Mucosa of descending colon (tissue), 3 donors: ENCODE data around the gene ZMYM5. TPM values are rescaled to one million over a fixed set of nuclear protein-coding genes. Genes with fewer than 3 reads are reported as not detected.
"Not testable (repeated sequence)": the region's sequence is repeated elsewhere in the genome, so short reads cannot be mapped to it uniquely, and the experiment has no call there.

Experiments used
- ATAC-seq: fragments of 200-7000 bp; cut with Tn5 transposase; one replicate; pipeline ENCODE4 v1.9.1; 2020; ENCODE audit warnings: mild to moderate bottlenecking, moderate library complexity
- DNase-seq, 3 donors: peaks; one replicate each; pipeline ENCODE4 v3.0.0-alpha.2; 2020
- H3K36me3 ChIP-seq: fragments of 200-600 bp; one replicate; pipeline ENCODE4 v1.8.0; 2021; ENCODE audit warnings: low read depth, mild to moderate bottlenecking
- H3K4me1 ChIP-seq: fragments of 200-600 bp; one replicate; pipeline ENCODE4 v1.8.0; 2021; ENCODE audit warnings: low read depth, mild to moderate bottlenecking
- H3K4me3 ChIP-seq: fragments of 200-600 bp; one replicate; pipeline ENCODE4 v1.8.0; 2021; ENCODE audit warnings: mild to moderate bottlenecking
- H3K9me3 ChIP-seq: fragments of 200-600 bp; one replicate; pipeline ENCODE4 v1.8.0; 2021; ENCODE audit warnings: mild to moderate bottlenecking
- intact Hi-C, 2 donors: fragments of 100-400 bp; cut with DNase I in 1 of 2; cut with micrococcal nuclease in 1 of 2; formaldehyde crosslinking; loops; one replicate each; pipeline versions ENCODE4 v1.11.0 to v1.11.1; 2022; cut with DNase I, micrococcal nuclease
- long read RNA-seq, 2 donors: library from polyadenylated mRNA; unstranded; transcript quantifications; one replicate each; pipeline ENCODE4 v2.0.0, GENCODE V29; 2019 to 2021
- total RNA-seq, 3 donors: library from RNA; stranded (reverse); fragmentation: NEBNext Ultra II Directional in 2 of 3; extraction: Animal tissue kit (Norgen Biotek cat#: 25700) in 2 of 3; gene quantifications; one replicate each; pipeline versions ENCODE4 v1.2.1 to v1.2.4, GENCODE V29; 2021 to 2023
- TF ChIP-seq, protein P1 (sequence below): fragments of 200-600 bp; IDR thresholded peaks from one replicate; pipeline ENCODE4 v1.8.0; 2022; ENCODE audit warnings: antibody characterized with exemption, mild to moderate bottlenecking
- donor health status: DM: no; HTN: no; CAD: no; lungs with moderate emphysema.
- donor health status: DM: no; HTN: no; CAD: no.
- donor health status: DM: no; HTN: yes; CAD: no.

Gene ZMYM5
- total RNA-seq: 10 to 100 TPM in 1 of 3 donors, 1 to 10 TPM in 2; 7.4 to 13.9 (median 9.2) TPM
- long read RNA-seq, donor 1, partial matches to known transcripts: 0 of 10 reads
- long read RNA-seq, donor 1, other reads (novel, unspliced or antisense): 6 of 10 reads
- long read RNA-seq, donor 2, partial matches to known transcripts: 0 of 7 reads
- long read RNA-seq, donor 2, other reads (novel, unspliced or antisense): 6 of 7 reads

GRCh38 chr13:19863323-19864023 is at the start of gene ZMYM5:
Gene ZMYM5, minus strand, starts transcription at chr13:19863649. Its CDS starts 11,469 bp downstream, at chr13:19852180.
- TF ChIP-seq, protein P1, sequence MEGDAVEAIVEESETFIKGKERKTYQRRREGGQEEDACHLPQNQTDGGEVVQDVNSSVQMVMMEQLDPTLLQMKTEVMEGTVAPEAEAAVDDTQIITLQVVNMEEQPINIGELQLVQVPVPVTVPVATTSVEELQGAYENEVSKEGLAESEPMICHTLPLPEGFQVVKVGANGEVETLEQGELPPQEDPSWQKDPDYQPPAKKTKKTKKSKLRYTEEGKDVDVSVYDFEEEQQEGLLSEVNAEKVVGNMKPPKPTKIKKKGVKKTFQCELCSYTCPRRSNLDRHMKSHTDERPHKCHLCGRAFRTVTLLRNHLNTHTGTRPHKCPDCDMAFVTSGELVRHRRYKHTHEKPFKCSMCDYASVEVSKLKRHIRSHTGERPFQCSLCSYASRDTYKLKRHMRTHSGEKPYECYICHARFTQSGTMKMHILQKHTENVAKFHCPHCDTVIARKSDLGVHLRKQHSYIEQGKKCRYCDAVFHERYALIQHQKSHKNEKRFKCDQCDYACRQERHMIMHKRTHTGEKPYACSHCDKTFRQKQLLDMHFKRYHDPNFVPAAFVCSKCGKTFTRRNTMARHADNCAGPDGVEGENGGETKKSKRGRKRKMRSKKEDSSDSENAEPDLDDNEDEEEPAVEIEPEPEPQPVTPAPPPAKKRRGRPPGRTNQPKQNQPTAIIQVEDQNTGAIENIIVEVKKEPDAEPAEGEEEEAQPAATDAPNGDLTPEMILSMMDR: no peak

DNA sequence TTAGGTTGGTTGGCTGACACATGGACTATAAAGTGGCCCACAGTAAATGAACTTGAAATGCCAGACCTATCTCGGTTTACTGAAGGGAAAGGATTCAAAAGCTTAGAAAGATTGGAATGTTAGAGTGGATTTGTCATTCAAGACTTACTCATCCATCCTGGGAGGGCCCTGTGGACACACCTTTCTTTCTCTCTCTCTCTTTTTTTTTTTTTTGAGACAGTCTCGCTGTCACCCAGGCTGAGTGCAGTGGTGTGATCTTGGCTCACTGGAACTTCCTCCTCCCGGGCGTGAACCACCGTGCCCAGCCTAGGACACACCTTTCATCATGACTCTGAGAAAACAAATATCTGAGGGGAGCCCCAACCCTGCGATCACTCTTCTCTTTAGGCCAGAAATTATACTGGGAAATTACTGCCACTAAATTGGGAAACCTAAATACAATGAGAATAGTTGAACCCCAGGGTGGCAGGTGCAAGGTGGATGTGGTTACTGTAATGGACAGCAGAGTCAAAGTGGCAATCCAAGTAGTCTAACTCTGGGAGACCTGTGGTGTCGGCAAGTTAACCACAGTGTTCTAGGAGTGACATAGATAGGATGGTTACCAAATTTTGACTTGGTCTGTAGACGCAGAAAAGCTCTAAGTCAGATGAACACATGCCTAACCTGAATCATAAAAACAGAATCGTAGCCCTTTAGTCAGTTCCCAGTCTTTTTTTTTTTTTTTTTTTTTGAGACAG is 47.1 kb upstream of the ZMYM5 start:
- Histone ChIP-seq H3K4me1 (no peaks in the 10 kb centered on the region), H3K4me3 (no peak overlapping the region), H3K36me3 (no peaks in the 10 kb centered on the region), H3K9me3 (no peaks in the 10 kb centered on the region)
- intact Hi-C loops: no loop called here
- TF ChIP-seq, protein P1: no peak
- ATAC-seq: peak; percentile 94
- DNase-seq: peak in 2 of 3 donors; percentile 40 to 43

More at GRCh38 chr13:19863323-19864023, at the start of gene ZMYM5:
- Histone ChIP-seq H3K36me3 (no peaks in the 10 kb centered on the region), H3K4me1 (peaks cover 18% of the 10 kb centered on the region), H3K9me3 (no peaks in the 10 kb centered on the region), H3K4me3 (peak within 1 kb of the TSS; percentile 81)
- DNase-seq (peak; percentile 97 to 99 (median 99)), ATAC-seq (peak; percentile 93)
- intact Hi-C loops: no loop called here

GRCh38 chr13:19908350-19908986 is 45.0 kb upstream of the ZMYM5 start:
- DNase-seq (no peak), ATAC-seq (no peak)
- Histone ChIP-seq H3K9me3 (no peaks in the 10 kb centered on the region), H3K4me3 (no peak overlapping the region), H3K36me3 (no peaks in the 10 kb centered on the region), H3K4me1 (no peaks in the 10 kb centered on the region)
- intact Hi-C loops: no loop called here
- TF ChIP-seq, protein P1: no peak

DNA sequence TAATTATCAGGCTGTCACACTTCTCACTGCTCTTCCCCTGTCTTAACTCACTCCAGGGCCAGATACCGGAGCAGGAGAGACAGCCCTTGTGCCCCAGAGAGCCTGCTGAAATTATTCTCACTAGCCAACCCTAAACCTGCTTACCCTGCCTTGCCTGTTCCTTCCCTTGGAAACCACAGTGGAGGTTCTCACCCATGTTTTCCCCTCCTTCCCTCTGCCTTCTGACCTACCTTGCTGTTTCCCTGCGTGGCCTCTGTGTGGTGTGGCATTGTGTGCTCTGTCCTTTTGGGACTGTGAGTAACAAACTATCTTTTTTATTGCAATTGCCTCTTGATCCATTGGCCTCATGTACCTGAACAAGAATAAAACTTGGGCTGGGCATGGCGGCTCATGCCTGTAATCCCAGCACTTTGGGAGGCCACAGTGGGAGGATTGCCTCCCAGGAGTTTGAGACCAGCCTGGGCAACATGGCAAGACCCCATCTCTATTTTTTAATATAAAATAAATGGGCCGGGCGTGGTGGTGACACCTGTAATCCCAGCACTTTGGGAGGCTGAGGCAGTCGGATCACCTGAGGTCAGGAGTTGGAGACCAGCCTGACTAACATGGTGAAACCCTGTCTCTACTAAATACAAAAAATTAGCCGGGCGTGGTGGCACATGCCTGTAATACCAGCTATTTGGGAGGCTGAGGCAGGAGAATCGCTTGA is 42.2 kb upstream of the ZMYM5 start:
- H3K4me3 ChIP-seq, H3K36me3 ChIP-seq, intact Hi-C loops, DNase-seq, H3K4me1 ChIP-seq, H3K9me3 ChIP-seq: not testable (repeated sequence)
- peak; percentile 67 for ATAC-seq

- no peaks in the 10 kb centered on the region for H3K4me1 ChIP-seq
- H3K9me3 ChIP-seq: no peaks in the 10 kb centered on the region
- no peaks in the 10 kb centered on the region for H3K36me3 ChIP-seq
- TF ChIP-seq, protein P1: no peak
- no peak for ATAC-seq
- intact Hi-C loops: no loop called here
- no peak overlapping the region for H3K4me3 ChIP-seq
- DNase-seq: no peak
Observed at GRCh38 chr13:19890030-19890429, 26.6 kb upstream of the ZMYM5 start.
